ENCODE results near the gene KCNE1.

KCNE1 gene

DNA sequence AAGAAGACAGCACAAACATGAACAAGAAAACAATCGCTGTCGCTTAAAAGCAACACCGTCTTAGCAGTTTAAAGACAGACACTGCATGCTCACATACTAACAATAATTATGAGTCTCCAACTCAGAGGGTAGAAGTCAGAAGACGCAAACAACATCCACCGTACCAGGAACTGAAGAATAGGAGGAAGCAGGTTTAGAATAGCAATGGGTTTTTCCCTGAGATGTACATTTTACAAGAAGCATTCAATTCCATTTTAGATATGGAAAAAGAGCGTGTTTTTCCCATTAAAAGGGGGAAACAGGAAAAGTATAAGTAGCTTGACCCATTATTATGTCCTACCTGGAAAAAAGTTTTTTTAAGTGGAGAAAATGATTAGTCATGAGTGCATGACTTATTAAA is 34.5 kb upstream of the KCNE1 start:
- ATAC-seq (ENCODE audit: low read depth) (no peak), DNase-seq (ENCODE audit: low spot score in 2 of 2) (no peak)
- Mint-ChIP-seq H3K36me3 (peaks cover 10% of the 10 kb centered on the region), H3K27ac (peak overlapping the region; percentile 7), H3K4me1 (peaks cover 17% of the 10 kb centered on the region), H3K4me3 (peak overlapping the region; percentile 31), H3K27me3 (no peaks in the 10 kb centered on the region), H3K9me3 (no peaks in the 10 kb centered on the region)

DNA sequence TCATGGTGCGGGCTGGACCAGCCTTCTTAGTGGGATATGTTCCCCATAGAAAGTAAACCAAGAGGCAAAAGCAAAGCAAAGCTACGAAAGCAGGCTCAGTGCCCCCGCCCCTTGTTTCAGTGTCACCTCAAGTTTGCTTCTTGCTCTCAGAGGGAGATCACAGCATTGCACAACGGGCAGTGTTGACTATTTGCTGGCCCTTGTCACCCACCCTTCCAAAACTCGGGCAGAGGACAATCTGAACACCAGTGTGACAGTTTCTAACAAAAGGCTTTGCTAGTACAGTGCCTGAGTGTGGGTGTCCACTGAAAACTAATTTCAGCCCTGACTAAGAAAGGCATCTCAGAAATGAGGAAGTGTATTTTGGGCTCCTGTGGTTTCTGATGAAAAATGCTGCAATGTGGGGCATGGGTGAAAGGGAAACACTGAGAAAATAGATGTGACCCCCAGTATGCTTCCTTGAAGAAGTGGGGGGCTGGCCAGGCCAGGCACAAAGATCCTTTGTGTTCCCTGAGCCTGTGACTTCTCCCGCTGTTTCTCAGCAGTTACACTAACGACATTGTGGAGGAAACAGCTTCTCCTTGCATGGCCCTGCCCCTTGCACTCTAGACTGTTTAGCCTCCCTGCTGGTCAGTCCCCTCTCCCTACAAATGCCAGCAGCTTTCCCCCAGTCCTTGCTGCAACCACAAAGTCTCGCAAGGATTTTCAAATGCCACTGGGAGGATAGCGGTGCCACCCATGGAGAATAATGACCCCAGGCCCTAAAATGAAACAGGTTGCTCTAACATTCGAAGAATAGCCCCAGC is 33.3 kb upstream of the KCNE1 start:
- peak; percentile 9 to 18 for DNase-seq (ENCODE audit: low spot score in 2 of 2)
- Mint-ChIP-seq H3K27me3 (no peaks in the 10 kb centered on the region), H3K36me3 (peaks cover 9% of the 10 kb centered on the region), H3K4me3 (peak overlapping the region; percentile 56), H3K4me1 (peaks cover 17% of the 10 kb centered on the region), H3K9me3 (no peaks in the 10 kb centered on the region), H3K27ac (no peak overlapping the region)
- peak; percentile 87 for ATAC-seq (ENCODE audit: low read depth)

DNA sequence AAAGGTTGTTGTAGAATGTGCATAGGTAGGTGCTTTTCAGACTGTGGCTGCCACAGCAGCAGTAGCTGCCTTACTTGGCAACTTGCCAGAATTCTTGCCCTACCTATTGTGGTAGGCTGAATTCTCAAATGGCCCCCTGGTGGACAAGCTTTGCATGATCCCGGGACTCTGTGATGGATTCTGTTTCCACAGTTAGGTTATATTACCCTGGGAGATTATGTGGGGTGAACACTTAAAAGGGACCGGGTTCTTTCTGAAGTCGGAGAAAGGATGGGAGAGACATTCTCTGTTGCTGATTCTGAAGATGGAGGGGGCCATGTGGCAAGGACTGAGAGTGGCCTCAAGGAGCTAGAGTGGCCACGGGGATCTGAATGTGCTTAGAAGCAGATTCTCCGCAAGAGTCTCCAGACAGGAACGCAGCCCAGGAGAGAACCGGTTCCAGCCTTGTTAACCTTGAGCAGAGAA is 32.1 kb upstream of the KCNE1 start:
- Mint-ChIP-seq H3K27ac (no peak overlapping the region), H3K4me3 (no peak overlapping the region), H3K4me1 (peaks cover 17% of the 10 kb centered on the region), H3K9me3 (no peaks in the 10 kb centered on the region), H3K36me3 (peaks cover 8% of the 10 kb centered on the region), H3K27me3 (no peaks in the 10 kb centered on the region)
- DNase-seq (ENCODE audit: low spot score in 2 of 2), result peak in 1 of 2 donors; percentile 16
- ATAC-seq (ENCODE audit: low read depth), result peak; percentile 38

DNA sequence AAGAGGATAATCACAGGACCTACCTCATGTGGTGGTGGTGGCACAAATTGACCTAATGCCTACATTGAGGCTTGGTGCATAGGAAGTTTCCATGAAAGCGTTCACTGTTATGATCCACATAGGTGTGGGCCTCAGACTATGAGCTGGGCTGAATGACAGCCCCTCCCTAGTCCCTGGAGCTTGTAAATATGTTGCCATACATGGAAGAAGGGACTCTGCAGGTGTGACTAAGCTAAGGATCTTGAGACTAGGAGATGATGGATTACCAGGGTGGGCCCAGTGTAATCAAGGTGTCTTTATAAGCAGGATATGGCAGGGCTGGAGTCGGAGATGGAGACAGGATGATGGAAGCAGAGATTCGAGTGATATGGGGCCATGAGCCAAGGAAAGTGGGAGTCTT is 31.0 kb upstream of the KCNE1 start:
- H3K4me3 Mint-ChIP-seq, result no peak overlapping the region
- peaks cover 17% of the 10 kb centered on the region for H3K4me1 Mint-ChIP-seq

DNA sequence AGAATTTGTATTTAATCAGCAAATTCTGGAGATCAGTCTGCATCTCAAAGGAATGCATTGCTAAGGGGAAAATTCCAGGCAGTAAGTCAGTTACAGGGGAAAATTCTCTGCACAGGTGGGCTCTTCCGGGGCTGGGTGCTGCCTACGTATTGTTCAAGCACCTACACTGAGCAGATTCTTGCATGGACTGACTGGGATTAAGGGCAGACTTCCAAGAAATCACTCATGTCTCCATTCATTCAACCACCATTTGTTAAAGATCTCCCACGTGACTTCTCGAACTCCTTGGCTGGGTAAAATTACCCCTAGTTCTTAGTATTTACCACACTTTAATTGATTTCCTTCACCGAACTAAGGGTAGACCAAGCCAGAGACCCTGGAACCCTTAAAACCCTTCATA is 28.2 kb upstream of the KCNE1 start:
- Mint-ChIP-seq H3K9me3 (no peaks in the 10 kb centered on the region), H3K36me3 (peaks cover 10% of the 10 kb centered on the region), H3K4me3 (no peak overlapping the region), H3K27me3 (no peaks in the 10 kb centered on the region), H3K27ac (no peak overlapping the region), H3K4me1 (peaks cover 7% of the 10 kb centered on the region)
- ATAC-seq (ENCODE audit: low read depth) (no peak), DNase-seq (ENCODE audit: low spot score in 2 of 2) (no peak)

More for the DNA sequence above, 31.0 kb upstream of the KCNE1 start:
- ATAC-seq (ENCODE audit: low read depth), result no peak
- H3K36me3 Mint-ChIP-seq, result peaks cover 8% of the 10 kb centered on the region
- H3K9me3 Mint-ChIP-seq, result no peaks in the 10 kb centered on the region
- DNase-seq (ENCODE audit: low spot score in 2 of 2), result no peak
- H3K27ac Mint-ChIP-seq, result no peak overlapping the region
- no peaks in the 10 kb centered on the region for H3K27me3 Mint-ChIP-seq

DNA sequence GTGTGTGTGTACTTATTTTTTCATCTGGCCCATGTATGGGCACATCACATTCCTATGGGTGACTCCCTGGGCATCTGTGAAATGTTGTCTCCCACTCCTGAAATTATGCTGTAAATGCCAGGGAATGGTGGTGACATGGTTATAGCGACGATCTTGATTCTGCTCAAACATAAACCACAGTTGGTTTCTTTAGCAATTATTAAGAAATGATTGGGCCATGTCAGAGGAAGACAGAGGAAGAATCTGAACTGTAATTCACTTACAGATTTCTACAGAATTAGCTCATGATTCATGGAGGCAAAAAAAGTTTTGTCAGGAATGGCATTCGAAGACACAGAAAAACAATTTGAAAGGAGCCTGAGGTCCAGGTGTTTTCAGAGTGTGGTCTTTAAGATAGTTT is 25.8 kb upstream of the KCNE1 start:
- ATAC-seq (ENCODE audit: low read depth), result no peak
- H3K27me3 Mint-ChIP-seq, result peaks cover 4% of the 10 kb centered on the region
- H3K27ac Mint-ChIP-seq, result no peak overlapping the region
- peaks cover 6% of the 10 kb centered on the region for H3K36me3 Mint-ChIP-seq
- no peaks in the 10 kb centered on the region for H3K4me1 Mint-ChIP-seq
- no peak for DNase-seq (ENCODE audit: low spot score in 2 of 2)
- H3K4me3 Mint-ChIP-seq, result no peak overlapping the region
- H3K9me3 Mint-ChIP-seq, result no peaks in the 10 kb centered on the region

DNA sequence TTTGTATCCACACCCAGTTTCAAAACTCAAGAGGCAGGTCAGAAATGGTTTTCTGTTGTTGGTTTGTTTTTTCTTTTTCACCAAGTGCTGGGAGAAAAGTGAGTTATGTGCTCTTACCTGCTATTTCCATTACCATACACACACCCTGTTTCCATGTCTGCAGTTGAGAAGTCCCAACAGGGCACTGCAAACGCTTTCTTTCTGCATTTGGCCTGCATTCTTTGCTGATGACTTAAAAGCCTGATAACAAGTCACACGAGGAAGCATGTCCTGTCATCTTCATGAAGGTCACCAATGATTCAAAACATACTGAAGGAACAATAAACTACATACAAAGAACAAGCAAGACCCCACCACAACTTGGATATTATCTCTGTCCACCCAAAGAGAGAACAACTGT is 24.8 kb upstream of the KCNE1 start:
- Mint-ChIP-seq H3K36me3 (peaks cover 2% of the 10 kb centered on the region), H3K4me1 (no peaks in the 10 kb centered on the region), H3K9me3 (no peaks in the 10 kb centered on the region), H3K4me3 (no peak overlapping the region), H3K27ac (no peak overlapping the region), H3K27me3 (peaks cover 4% of the 10 kb centered on the region)
- DNase-seq (ENCODE audit: low spot score in 2 of 2), result no peak
- ATAC-seq (ENCODE audit: low read depth), result no peak

DNA sequence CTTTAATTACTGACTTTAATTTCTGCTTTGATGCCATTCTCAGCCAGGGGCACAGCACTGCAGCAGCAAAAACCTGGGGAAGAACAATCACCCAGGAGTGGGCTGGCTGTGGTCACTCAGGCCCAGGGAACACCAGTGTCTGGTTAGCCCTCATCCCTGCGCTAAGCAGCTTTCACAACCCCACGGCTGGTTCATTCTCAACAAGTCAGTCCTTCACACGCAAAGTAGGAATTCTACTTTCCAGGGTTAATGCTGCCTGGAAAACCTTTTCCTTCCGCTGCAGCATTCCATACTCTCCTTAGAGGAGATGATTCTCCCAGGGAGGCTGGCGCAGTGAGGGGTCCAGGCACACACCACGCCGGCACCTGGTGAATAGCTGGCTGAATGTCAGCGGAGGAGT is 24.3 kb upstream of the KCNE1 start:
- H3K9me3 Mint-ChIP-seq, result no peaks in the 10 kb centered on the region
- peaks cover 4% of the 10 kb centered on the region for H3K27me3 Mint-ChIP-seq
- H3K4me1 Mint-ChIP-seq, result no peaks in the 10 kb centered on the region
- H3K27ac Mint-ChIP-seq, result no peak overlapping the region
- ATAC-seq (ENCODE audit: low read depth), result no peak
- no peak overlapping the region for H3K4me3 Mint-ChIP-seq
- peaks cover 4% of the 10 kb centered on the region for H3K36me3 Mint-ChIP-seq
- no peak for DNase-seq (ENCODE audit: low spot score in 2 of 2)

DNA sequence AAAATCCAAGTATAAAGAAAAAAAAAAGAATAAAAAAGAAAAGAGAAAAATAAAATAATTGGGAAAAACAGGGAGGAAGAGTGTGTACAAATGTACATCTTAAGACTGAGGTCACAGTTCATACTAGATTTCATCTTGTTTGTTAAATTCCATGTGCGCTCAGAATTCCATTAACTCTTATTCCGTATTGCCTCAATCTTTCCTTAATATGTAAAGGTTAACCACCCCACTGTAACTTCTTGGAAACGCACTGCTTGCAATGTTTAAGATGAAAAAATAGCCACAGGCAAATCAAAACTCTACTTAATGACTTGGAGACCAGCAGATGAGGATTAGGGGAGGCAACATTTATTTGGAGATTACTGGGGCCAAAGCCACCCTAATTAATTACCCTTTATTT is 23.9 kb upstream of the KCNE1 start:
- no peak for DNase-seq (ENCODE audit: low spot score in 2 of 2)
- Mint-ChIP-seq H3K27ac (no peak overlapping the region), H3K36me3 (peaks cover 4% of the 10 kb centered on the region), H3K4me1 (no peaks in the 10 kb centered on the region), H3K9me3 (no peaks in the 10 kb centered on the region), H3K4me3 (no peak overlapping the region), H3K27me3 (peaks cover 4% of the 10 kb centered on the region)
- no peak for ATAC-seq (ENCODE audit: low read depth)

DNA sequence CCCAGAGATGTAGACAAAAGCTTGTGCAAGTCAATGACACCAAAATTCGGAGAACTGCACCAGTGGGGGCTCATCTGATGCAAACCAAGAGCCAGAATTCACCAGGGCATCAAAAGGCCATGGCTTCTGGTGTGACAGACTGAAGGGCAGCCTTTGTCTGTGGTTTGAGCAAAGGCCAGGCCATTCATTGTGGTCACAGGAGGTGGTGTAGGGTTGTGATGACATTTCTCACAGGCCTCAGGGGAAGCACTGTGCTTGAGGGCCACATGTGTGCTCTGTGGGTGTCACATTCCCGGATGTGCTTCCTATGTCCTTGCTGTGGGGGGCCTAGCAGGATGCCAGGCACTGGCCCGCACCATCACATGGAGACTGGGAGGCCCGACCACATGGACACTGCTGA is 22.5 kb upstream of the KCNE1 start:
- H3K36me3 Mint-ChIP-seq, result peaks cover 4% of the 10 kb centered on the region
- H3K27me3 Mint-ChIP-seq, result peaks cover 4% of the 10 kb centered on the region
- H3K9me3 Mint-ChIP-seq, result peaks cover 2% of the 10 kb centered on the region
- peaks cover 2% of the 10 kb centered on the region for H3K4me1 Mint-ChIP-seq
- ATAC-seq (ENCODE audit: low read depth) (no peak), DNase-seq (ENCODE audit: low spot score in 2 of 2) (no peak)
- no peak overlapping the region for H3K4me3 Mint-ChIP-seq
- no peak overlapping the region for H3K27ac Mint-ChIP-seq

DNA sequence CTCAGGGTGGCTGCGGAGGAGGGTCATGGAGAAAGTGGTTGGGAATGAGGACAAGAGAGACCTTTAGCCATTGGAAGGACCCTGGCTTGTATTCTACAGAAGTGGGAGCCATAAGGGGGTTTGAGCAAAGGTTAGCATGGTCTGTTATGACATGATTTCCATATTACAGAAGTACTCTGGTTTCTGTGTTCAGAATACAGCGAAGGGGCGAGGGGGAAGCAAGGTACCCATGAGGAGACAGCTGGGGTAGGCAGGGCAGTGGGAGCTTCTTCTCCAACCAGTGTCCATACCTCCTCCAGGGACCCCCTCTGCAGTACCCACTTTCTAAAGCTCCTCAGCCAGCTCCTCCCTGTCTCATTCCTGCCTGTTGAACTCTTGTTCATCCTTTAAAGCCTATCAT is 21.9 kb upstream of the KCNE1 start:
- Mint-ChIP-seq H3K27ac (no peak overlapping the region), H3K9me3 (peaks cover 2% of the 10 kb centered on the region), H3K27me3 (peaks cover 4% of the 10 kb centered on the region), H3K4me3 (no peak overlapping the region), H3K4me1 (peaks cover 2% of the 10 kb centered on the region), H3K36me3 (peaks cover 4% of the 10 kb centered on the region)
- ATAC-seq (ENCODE audit: low read depth) (no peak), DNase-seq (ENCODE audit: low spot score in 2 of 2) (no peak)

DNA sequence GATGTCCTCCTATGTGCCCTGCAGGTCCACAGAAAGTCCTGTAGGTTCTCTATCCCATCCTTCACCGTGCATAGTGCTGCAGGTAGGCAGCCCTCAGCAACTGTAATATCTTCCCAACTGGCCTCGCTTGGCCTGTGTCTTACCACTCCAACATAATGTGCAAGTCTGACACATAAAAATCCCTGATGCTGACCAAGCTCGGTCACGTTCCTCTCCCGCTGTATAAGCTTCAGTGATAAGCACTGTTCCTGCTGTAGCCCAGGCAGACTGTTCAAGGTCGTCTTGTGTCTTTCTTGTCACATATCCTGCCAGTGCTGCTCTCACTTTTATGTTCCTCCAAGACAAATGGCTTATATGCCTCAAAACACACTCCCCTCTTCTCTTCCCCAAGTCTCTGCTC is 19.4 kb upstream of the KCNE1 start:
- no peak for DNase-seq (ENCODE audit: low spot score in 2 of 2)
- no peak overlapping the region for H3K4me3 Mint-ChIP-seq
- H3K27ac Mint-ChIP-seq, result no peak overlapping the region
- H3K36me3 Mint-ChIP-seq, result peaks cover 1% of the 10 kb centered on the region
- ATAC-seq (ENCODE audit: low read depth), result no peak
- peaks cover 4% of the 10 kb centered on the region for H3K27me3 Mint-ChIP-seq
- peaks cover 2% of the 10 kb centered on the region for H3K9me3 Mint-ChIP-seq
- peaks cover 6% of the 10 kb centered on the region for H3K4me1 Mint-ChIP-seq

DNA sequence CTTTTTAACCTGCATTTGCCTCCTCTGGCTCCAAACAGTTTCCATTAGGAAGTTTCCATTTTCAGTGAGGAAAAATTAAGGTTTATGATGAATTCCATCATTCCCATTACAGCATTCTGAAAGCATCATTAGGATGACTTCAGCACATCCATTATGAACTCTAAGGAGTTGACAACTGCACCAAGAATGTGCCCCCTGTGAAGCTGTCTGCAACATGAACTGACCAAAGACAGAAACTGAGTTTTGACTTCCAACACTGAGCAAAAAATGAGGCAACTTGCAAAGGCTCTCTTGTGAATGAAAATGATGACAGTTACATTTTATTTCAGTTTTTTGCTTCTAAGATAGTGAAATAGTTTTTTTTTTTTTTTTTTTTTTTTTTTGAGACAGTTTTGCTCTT is 18.3 kb upstream of the KCNE1 start:
- H3K36me3 Mint-ChIP-seq, result peaks cover 1% of the 10 kb centered on the region
- H3K4me3 Mint-ChIP-seq, result peak overlapping the region; percentile 43
- no peak overlapping the region for H3K27ac Mint-ChIP-seq
- no peak for DNase-seq (ENCODE audit: low spot score in 2 of 2)
- ATAC-seq (ENCODE audit: low read depth), result no peak
- peaks cover 7% of the 10 kb centered on the region for H3K4me1 Mint-ChIP-seq
- H3K9me3 Mint-ChIP-seq, result peaks cover 2% of the 10 kb centered on the region
- peaks cover 4% of the 10 kb centered on the region for H3K27me3 Mint-ChIP-seq

DNA sequence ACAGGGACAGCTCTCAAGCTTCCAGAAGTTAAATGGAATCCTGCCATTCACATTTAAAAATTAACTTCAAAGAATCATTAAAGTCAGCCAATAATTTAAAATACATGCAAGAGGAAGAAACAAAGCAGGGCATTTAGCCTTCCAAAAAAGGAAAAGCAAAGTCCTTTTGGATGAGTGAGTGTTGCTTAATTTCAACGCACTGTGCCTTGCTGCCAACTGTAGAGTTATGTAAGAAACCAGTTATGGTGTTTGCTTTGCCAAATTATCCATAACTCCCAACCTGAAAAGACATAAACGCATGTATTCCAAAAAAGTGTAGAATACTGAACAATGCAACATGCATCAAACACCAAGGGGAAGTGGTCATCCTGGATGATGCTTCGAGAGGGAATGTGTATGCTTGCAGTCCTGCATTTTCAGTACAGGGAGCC is 16.1 kb upstream of the KCNE1 start:
- peaks cover 2% of the 10 kb centered on the region for H3K9me3 Mint-ChIP-seq
- no peak for DNase-seq (ENCODE audit: low spot score in 2 of 2)
- no peak overlapping the region for H3K4me3 Mint-ChIP-seq
- H3K27ac Mint-ChIP-seq, result no peak overlapping the region
- H3K4me1 Mint-ChIP-seq, result peaks cover 7% of the 10 kb centered on the region
- no peaks in the 10 kb centered on the region for H3K27me3 Mint-ChIP-seq
- ATAC-seq (ENCODE audit: low read depth), result no peak
- H3K36me3 Mint-ChIP-seq, result peaks cover 1% of the 10 kb centered on the region

All from memory B cell (primary cell).